Gastrocnemius medialis (tissue), 4 donors: ENCODE data around the gene SIPA1L2. TPM values are rescaled to one million over a fixed set of nuclear protein-coding genes. Genes with fewer than 3 reads are reported as not detected.

Source experiments
- ATAC-seq, 2 donors: fragments of 150-250 bp; one replicate each; pipeline ENCODE4 v1.9.1; 2016
- DNase-seq, 2 donors: peaks; one replicate each; pipeline ENCODE4 v3.0.0-alpha.2; 2019
- H3K27ac ChIP-seq, 4 donors: fragments of 200-600 bp; sonication (generic); 1 replicate in 1 of 4; 2 replicates in 3 of 4; pipeline ENCODE4 v1.5.1; 2016 to 2018; ENCODE audit warnings: mild to moderate bottlenecking in 2 of 4, moderate library complexity in 1 of 4
- H3K27me3 ChIP-seq, 3 donors: fragments of 200-600 bp; sonication (generic) in 2 of 3; 1 replicate in 1 of 3; 2 replicates in 2 of 3; pipeline versions ENCODE4 v1.5.1 to v1.6.0; 2016 to 2019; ENCODE audit warnings: mild to moderate bottlenecking in 1 of 3, moderate library complexity in 1 of 3
- H3K36me3 ChIP-seq, 2 donors: fragments of 200-600 bp; sonication (generic) in 1 of 2; one replicate each; pipeline ENCODE4 v1.5.1; 2017 to 2018
- H3K4me1 ChIP-seq, 2 donors: fragments of 200-600 bp; sonication (generic) in 1 of 2; one replicate each; pipeline ENCODE4 v1.5.1; 2016 to 2017; ENCODE audit warnings: mild to moderate bottlenecking in 2 of 2
- H3K4me3 ChIP-seq, 4 donors: fragments of 200-600 bp; sonication (generic) in 3 of 4; 1 replicate in 1 of 4; 2 replicates in 3 of 4; pipeline ENCODE4 v1.5.1; 2016 to 2019; ENCODE audit warnings: mild to moderate bottlenecking in 2 of 4
- H3K9me3 ChIP-seq, 3 donors: fragments of 200-600 bp; sonication (generic) in 2 of 3; 1 replicate in 1 of 3; 2 replicates in 2 of 3; pipeline ENCODE4 v1.5.1; 2016 to 2019
- POLR2A ChIP-seq, 2 donors: fragments of 450-650 bp; IDR thresholded peaks; one replicate each; pipeline ENCODE4 v1.6.1; 2017; ENCODE audit warnings: antibody characterized with exemption in 2 of 2, mild to moderate bottlenecking in 2 of 2, moderate library complexity in 2 of 2
- in situ Hi-C, 4 donors: fragments of 200-750 bp; cut with MboI; loops; one replicate each; pipeline versions ENCODE4 v1.15.0 to v1.8.0; 2017; ENCODE audit warnings: low sequenced_read_pairs in 4 of 4
- intact Hi-C: fragments of 100-400 bp; cut with DNase I; formaldehyde crosslinking; loops from one replicate; pipeline ENCODE4 v1.15.1; 2023; ENCODE audit warnings: low total_unique reads
- total RNA-seq, 4 donors: library from RNA; depleted of rRNA; stranded (reverse); fragments of >200 nt; gene quantifications; one replicate each; pipeline versions ENCODE4 v1.1.0 to v1.2.3, GENCODE V29; 2016
- TF ChIP-seq, protein P1 (sequence below), 5 experiments: fragments of 450-650 bp in 3 of 5; fragments of 200-600 bp in 2 of 5; sonication (generic) in 2 of 5; IDR thresholded peaks in 4 of 5; conservative IDR thresholded peaks in 1 of 5; 1 replicate in 4 of 5; 2 replicates in 1 of 5; pipeline ENCODE4 v1.5.1; 2016 to 2019; ENCODE audit warnings: antibody characterized with exemption in 5 of 5, mild to moderate bottlenecking in 3 of 5, moderate library complexity in 3 of 5

SIPA1L2 gene
- total RNA-seq, 4 donors from 2014 or later, result 3.1 to 22.7 (median 3.9) TPM

DNA sequence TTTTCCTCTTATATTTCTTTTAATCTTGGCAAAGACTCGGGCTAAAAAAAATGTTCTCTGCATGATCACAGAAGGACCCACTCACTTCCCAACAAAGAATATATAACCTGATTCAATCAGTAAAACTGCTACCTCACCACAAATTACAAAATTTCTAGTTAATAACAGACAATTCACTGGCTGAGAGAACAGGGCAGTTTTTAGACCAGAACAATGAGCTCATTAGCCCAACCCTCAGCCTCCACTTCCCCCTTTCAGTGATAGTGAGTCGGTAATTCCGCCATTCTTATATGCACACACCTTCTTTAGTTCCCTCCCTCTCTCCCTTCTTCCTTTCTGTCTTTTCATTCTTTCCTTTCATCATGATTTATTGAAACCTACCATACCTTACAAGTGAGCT, 8.9 kb downstream of the SIPA1L2 start:
- Histone ChIP-seq H3K27ac (peak overlapping the region in 3 of 4 donors; percentile 51 to 66 (median 61)), H3K27me3 (no peaks in the 10 kb centered on the region), H3K36me3 (no peaks in the 10 kb centered on the region), H3K4me3 (no peak overlapping the region), H3K9me3 (no peaks in the 10 kb centered on the region), H3K4me1 (peaks cover 7 to 14% of the 10 kb centered on the region in 2 donors)
- no peak for DNase-seq
- TF ChIP-seq, protein P1, sequence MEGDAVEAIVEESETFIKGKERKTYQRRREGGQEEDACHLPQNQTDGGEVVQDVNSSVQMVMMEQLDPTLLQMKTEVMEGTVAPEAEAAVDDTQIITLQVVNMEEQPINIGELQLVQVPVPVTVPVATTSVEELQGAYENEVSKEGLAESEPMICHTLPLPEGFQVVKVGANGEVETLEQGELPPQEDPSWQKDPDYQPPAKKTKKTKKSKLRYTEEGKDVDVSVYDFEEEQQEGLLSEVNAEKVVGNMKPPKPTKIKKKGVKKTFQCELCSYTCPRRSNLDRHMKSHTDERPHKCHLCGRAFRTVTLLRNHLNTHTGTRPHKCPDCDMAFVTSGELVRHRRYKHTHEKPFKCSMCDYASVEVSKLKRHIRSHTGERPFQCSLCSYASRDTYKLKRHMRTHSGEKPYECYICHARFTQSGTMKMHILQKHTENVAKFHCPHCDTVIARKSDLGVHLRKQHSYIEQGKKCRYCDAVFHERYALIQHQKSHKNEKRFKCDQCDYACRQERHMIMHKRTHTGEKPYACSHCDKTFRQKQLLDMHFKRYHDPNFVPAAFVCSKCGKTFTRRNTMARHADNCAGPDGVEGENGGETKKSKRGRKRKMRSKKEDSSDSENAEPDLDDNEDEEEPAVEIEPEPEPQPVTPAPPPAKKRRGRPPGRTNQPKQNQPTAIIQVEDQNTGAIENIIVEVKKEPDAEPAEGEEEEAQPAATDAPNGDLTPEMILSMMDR (IDR thresholded peaks at IDR 0.05 in 4 of 5, conservative IDR thresholded peaks at IDR 0.05 in 1 of 5), result no peak
- TF ChIP-seq POLR2A (IDR thresholded peaks at IDR 0.05), result no peak
- intact Hi-C loops, result loop anchor here (5.0 to 10.0 kb wide), 3 partner anchors 144 to 306 kb away; no protein-coding TSS in a partner anchor
- in situ Hi-C loops, result loop anchor here in 3 of 4 donors (10.0 to 25.0 kb wide), 2 partner anchors 746 to 759 kb away; no protein-coding TSS in a partner anchor
- ATAC-seq, result no peak

DNA sequence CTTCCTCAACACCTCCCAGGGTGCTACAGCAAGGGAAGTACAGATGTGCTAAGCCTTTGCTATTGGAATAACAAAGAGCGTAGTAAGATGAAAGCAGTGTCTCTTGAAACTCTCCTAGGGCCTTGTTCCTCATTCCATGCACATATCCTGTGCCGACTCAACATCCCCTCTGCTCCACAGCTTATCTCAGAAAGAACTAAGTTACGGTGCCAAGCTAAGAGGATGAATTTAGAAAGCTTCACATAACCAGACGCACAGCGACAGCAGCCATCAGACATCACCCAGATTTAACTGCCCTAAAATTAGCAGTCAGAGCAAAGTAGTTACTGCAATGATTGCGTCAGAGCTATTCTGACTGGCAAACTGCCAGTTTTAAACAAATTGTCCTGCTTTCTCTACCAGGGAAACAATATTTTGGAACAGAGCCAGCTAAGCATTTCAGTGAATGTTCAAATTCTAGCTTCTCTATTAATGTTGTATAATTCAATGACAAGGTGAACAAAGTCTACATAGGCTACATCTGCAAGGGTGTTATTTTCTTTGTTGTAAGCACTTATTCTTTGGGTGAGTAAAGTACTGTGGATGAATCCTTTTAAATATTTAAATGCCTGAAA, 9.5 kb downstream of the SIPA1L2 start:
- ATAC-seq, result peak; percentile 78 to 84
- intact Hi-C loops (loop anchor here (5.0 to 10.0 kb wide), 3 partner anchors 143 to 306 kb away; no protein-coding TSS in a partner anchor), in situ Hi-C loops (loop anchor here in 3 of 4 donors (10.0 to 25.0 kb wide), 2 partner anchors 746 to 758 kb away; no protein-coding TSS in a partner anchor)
- peak; percentile 35 to 37 for DNase-seq
- H3K27me3 ChIP-seq, result no peaks in the 10 kb centered on the region
- H3K36me3 ChIP-seq, result no peaks in the 10 kb centered on the region
- peak in 1 of 2 donors; percentile 12 for TF ChIP-seq POLR2A (IDR thresholded peaks at IDR 0.05)
- TF ChIP-seq, protein P1 (IDR thresholded peaks at IDR 0.05 in 4 of 5, conservative IDR thresholded peaks at IDR 0.05 in 1 of 5), result no peak
- H3K4me1 ChIP-seq, result peaks cover 7 to 14% of the 10 kb centered on the region in 2 donors
- peak overlapping the region; percentile 38 to 66 (median 56) for H3K27ac ChIP-seq
- peak overlapping the region in 2 of 4 donors; percentile 10 to 30 for H3K4me3 ChIP-seq
- no peaks in the 10 kb centered on the region for H3K9me3 ChIP-seq

DNA sequence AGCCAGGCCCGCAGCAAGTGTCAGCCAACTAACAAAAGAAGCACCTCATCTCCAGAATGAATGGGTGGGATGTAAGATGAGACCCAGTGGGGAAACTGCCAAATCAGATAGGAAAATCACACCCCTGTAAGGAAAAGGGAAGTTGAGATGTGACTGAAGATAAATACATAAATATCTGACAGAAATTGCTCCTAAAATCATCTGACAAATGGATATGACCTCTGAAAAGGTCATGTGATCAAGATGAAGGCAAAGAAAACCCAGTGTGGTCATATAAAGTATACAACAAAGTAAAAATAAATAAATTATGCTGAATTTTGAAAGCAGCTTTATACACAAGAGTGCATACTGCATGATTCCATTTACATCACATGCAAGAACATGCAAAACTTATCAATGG, 12.7 kb downstream of the SIPA1L2 start:
- Histone ChIP-seq H3K4me3 (no peak overlapping the region), H3K27me3 (no peaks in the 10 kb centered on the region), H3K36me3 (no peaks in the 10 kb centered on the region), H3K27ac (no peak overlapping the region), H3K9me3 (no peaks in the 10 kb centered on the region), H3K4me1 (peaks cover 7 to 14% of the 10 kb centered on the region in 2 donors)
- no peak for DNase-seq
- no peak for ATAC-seq
- in situ Hi-C loops, result loop anchor here in 2 of 4 donors (25.0 kb wide), 1 partner anchor 755 kb away; no protein-coding TSS in a partner anchor
- TF ChIP-seq, protein P1 (IDR thresholded peaks at IDR 0.05 in 4 of 5, conservative IDR thresholded peaks at IDR 0.05 in 1 of 5), result no peak
- no peak for TF ChIP-seq POLR2A (IDR thresholded peaks at IDR 0.05)
- intact Hi-C loops, result no loop called here

DNA sequence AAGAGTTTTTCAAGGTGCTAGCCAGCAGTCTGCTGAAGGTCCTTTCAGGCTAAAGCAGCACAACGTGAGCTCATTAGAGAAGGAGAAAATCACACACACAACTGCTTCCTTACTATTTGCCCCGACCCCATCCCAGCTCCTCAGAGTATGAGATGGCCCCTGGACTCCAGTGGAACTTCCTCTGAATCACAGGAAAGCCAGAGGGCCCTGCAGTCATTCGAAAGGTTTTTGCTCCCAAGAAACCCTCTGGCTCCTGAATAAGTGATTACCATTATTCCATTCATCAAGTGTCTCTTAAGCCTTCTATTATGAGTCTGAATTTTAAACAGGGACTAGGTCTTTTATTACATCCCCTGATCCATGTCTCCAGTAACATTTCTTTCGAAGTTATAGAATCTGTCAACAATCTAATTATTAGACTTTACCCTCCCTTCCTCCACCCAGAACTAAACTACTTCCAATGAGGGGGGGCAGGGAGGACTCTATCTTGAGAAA, 14.6 kb downstream of the SIPA1L2 start:
- no peaks in the 10 kb centered on the region for H3K9me3 ChIP-seq
- in situ Hi-C loops, result loop anchor here in 2 of 4 donors (25.0 kb wide), 1 partner anchor 753 kb away; no protein-coding TSS in a partner anchor
- ATAC-seq (no peak), DNase-seq (no peak)
- intact Hi-C loops, result no loop called here
- H3K36me3 ChIP-seq, result no peaks in the 10 kb centered on the region
- no peak overlapping the region for H3K27ac ChIP-seq
- no peak overlapping the region for H3K4me3 ChIP-seq
- no peaks in the 10 kb centered on the region for H3K27me3 ChIP-seq
- no peak for TF ChIP-seq POLR2A (IDR thresholded peaks at IDR 0.05)
- TF ChIP-seq, protein P1 (IDR thresholded peaks at IDR 0.05 in 4 of 5, conservative IDR thresholded peaks at IDR 0.05 in 1 of 5), result no peak
- H3K4me1 ChIP-seq, result peaks cover 4 to 8% of the 10 kb centered on the region in 2 donors
